SU-DHL-6 (cell line): ENCODE results near the gene GRM2.
A peak's percentile ranks its signal among the peaks of the same experiment; 100 is the strongest.

Source experiments
- H2AFZ ChIP-seq: fragments of 200-600 bp; sonication (generic); 2 replicates; pipeline ENCODE4 v1.6.1; 2014; ENCODE audit warnings: low read depth, mild to moderate bottlenecking, moderate library complexity, mixed read lengths, antibody characterized with exemption, low read length; ENCODE audit not compliant: severe bottlenecking
- H3F3A ChIP-seq: fragments of 200-600 bp; shearing (Covaris generic); 2 replicates; pipeline ENCODE4 v1.6.0; 2016; ENCODE audit warnings: antibody characterized with exemption, mild to moderate bottlenecking; ENCODE audit not compliant: insufficient read depth
- H3K27ac ChIP-seq: fragments of 200-600 bp; sonication (generic); 2 replicates; pipeline ENCODE4 v1.5.1; 2016; ENCODE audit warnings: low read depth, mild to moderate bottlenecking, low read length, moderate library complexity, mixed read lengths
- H3K27me3 ChIP-seq: fragments of 200-600 bp; sonication (generic), shearing (Covaris generic); 2 replicates; pipeline ENCODE4 v1.6.0; 2014; ENCODE audit warnings: mild to moderate bottlenecking, low read length
- H3K36me3 ChIP-seq: fragments of 200-600 bp; sonication (generic); 2 replicates; pipeline ENCODE4 v1.6.1; 2014; ENCODE audit warnings: mild to moderate bottlenecking, low read length, mixed read lengths
- H3K4me2 ChIP-seq: fragments of 300-600, 200-600 bp; shearing (Covaris generic), sonication (generic); 2 replicates; pipeline ENCODE4 v1.6.0; 2014; ENCODE audit warnings: low read length, low read depth, mild to moderate bottlenecking; ENCODE audit not compliant: poor library complexity, severe bottlenecking
- H3K4me3 ChIP-seq: fragments of 200-600 bp; sonication (generic); 2 replicates; pipeline ENCODE4 v1.5.1; 2014; ENCODE audit warnings: antibody characterized with exemption, low read length, mild to moderate bottlenecking, mixed read lengths; ENCODE audit not compliant: insufficient read depth, poor library complexity, severe bottlenecking
- H3K79me2 ChIP-seq: fragments of 200-600 bp; sonication (generic); 2 replicates; pipeline ENCODE4 v1.6.1; 2014; ENCODE audit warnings: mild to moderate bottlenecking, low read length, moderate library complexity; ENCODE audit not compliant: insufficient read depth
- H3K9ac ChIP-seq: fragments of 200-600 bp; sonication (generic); 2 replicates; pipeline ENCODE4 v1.7.0; 2014; ENCODE audit warnings: mild to moderate bottlenecking, low read length
- H3K9me2 ChIP-seq: fragments of 200-600 bp; sonication (generic); replicated peaks from 2 replicates; pipeline ENCODE4 v1.6.1; 2014; ENCODE audit warnings: low read length; ENCODE audit not compliant: insufficient read depth
- H3K9me3 ChIP-seq: fragments of 200-600 bp; sonication (generic); 2 replicates; pipeline ENCODE4 v1.6.1; 2014; ENCODE audit warnings: low read length, mixed read lengths; ENCODE audit not compliant: insufficient read depth
- H4K20me1 ChIP-seq: fragments of 200-600 bp; sonication (generic); 2 replicates; pipeline ENCODE4 v1.6.1; 2014; ENCODE audit warnings: low read depth, mild to moderate bottlenecking, antibody characterized with exemption, low read length, moderate library complexity, mixed read lengths
- CTCF ChIP-seq: fragments of 200-600 bp; sonication (generic); IDR thresholded peaks from one replicate; pipeline ENCODE4 v1.5.1; 2017; ENCODE audit warnings: antibody characterized with exemption, mild to moderate bottlenecking, low read length, moderate library complexity; ENCODE audit not compliant: insufficient read depth, poor library complexity, severe bottlenecking
- EZH2phosphoT487 ChIP-seq: fragments of 200-600 bp; sonication (generic), shearing (Covaris generic); conservative IDR thresholded peaks from 2 replicates; pipeline ENCODE4 v1.6.1; 2018; ENCODE audit warnings: mild to moderate bottlenecking, antibody characterized with exemption, low read length, moderate library complexity, mixed read lengths

GRM2 gene

GRCh38 chr3:51670053-51670822, 36.6 kb upstream of the GRM2 start:
- Histone ChIP-seq H3K9ac (peak overlapping the region; percentile 90), H3F3A (peaks cover 19% of the 10 kb centered on the region), H2AFZ (peak overlapping the region; percentile 32), H3K9me2 (no peaks in the 10 kb centered on the region), H3K27ac (peak overlapping the region; percentile 82; the same call in 1 of the 2 replicates), H3K9me3 (no peaks in the 10 kb centered on the region), H3K27me3 (no peaks in the 10 kb centered on the region), H3K4me2 (peak overlapping the region; percentile 77), H4K20me1 (no peaks in the 10 kb centered on the region), H3K36me3 (no peaks in the 10 kb centered on the region), H3K4me3 (peak overlapping the region; percentile 65), H3K79me2 (no peaks in the 10 kb centered on the region)
- no peak for TF ChIP-seq EZH2phosphoT487
- no peak for TF ChIP-seq CTCF

GRCh38 chr3:51670823-51671733, 35.8 kb upstream of the GRM2 start, which contains the start of gene TEX264:
Gene TEX264 (plus strand): TSS chr3:51671252. CDS start chr3:51674305, 3,053 bp downstream.
- no peak for TF ChIP-seq EZH2phosphoT487
- no peaks in the 10 kb centered on the region for H3K9me3 ChIP-seq
- peak within 1 kb of the TSS; percentile 32 for H2AFZ ChIP-seq

GRCh38 chr3:51671734-51672475, 35.0 kb upstream of the GRM2 start:
- Histone ChIP-seq H2AFZ (peak overlapping the region; percentile 24), H3K4me2 (peak overlapping the region; percentile 77), H3K36me3 (no peaks in the 10 kb centered on the region), H3K27me3 (no peaks in the 10 kb centered on the region), H3K79me2 (no peaks in the 10 kb centered on the region), H3K9me3 (no peaks in the 10 kb centered on the region), H3K4me3 (peak overlapping the region; percentile 65), H3K9me2 (no peaks in the 10 kb centered on the region), H3K27ac (peak overlapping the region; percentile 82), H3K9ac (peak overlapping the region; percentile 90), H3F3A (peaks cover 19% of the 10 kb centered on the region), H4K20me1 (no peaks in the 10 kb centered on the region)
- no peak for TF ChIP-seq EZH2phosphoT487
- no peak for TF ChIP-seq CTCF

More at GRCh38 chr3:51670823-51671733, 35.8 kb upstream of the GRM2 start, which contains the start of gene TEX264:
- H3K27ac ChIP-seq = peak within 1 kb of the TSS; percentile 82
- H3K79me2 ChIP-seq = no peaks in the 10 kb centered on the region
- H3K4me3 ChIP-seq = peak within 1 kb of the TSS; percentile 65
- no peaks in the 10 kb centered on the region for H4K20me1 ChIP-seq
- peak within 1 kb of the TSS; percentile 90 for H3K9ac ChIP-seq
- H3F3A ChIP-seq = peaks cover 19% of the 10 kb centered on the region
- H3K4me2 ChIP-seq = peak within 1 kb of the TSS; percentile 77
- H3K27me3 ChIP-seq = no peaks in the 10 kb centered on the region
- no peaks in the 10 kb centered on the region for H3K36me3 ChIP-seq
- no peaks in the 10 kb centered on the region for H3K9me2 ChIP-seq
